GM13976 (cell line): ENCODE results near the gene FNDC8.
"Not testable (repeated sequence)": the region's sequence is repeated elsewhere in the genome, so short reads cannot be mapped to it uniquely, and the experiment has no call there.

ENCODE experiments used
- DNase-seq: peaks from one replicate; pipeline ENCODE4 v3.0.0; 2012; ENCODE audit warnings: low spot score
- in situ Hi-C: fragments of 300-500 bp; cut with MboI; formaldehyde crosslinking; loops from one replicate; pipeline ENCODE4 v1.12.0; 2022; ENCODE audit warnings: low sequenced_read_pairs, mixed read lengths, inconsistent platforms; ENCODE audit not compliant: unreplicated experiment
- TF ChIP-seq, protein P1 (sequence below): IDR thresholded peaks from 2 replicates; pipeline ENCODE4 v1.5.1; 2012; ENCODE audit warnings: borderline replicate concordance, mild to moderate bottlenecking; ENCODE audit not compliant: insufficient read depth; ENCODE audit errors: extremely low read depth, missing control alignments, control extremely low read depth

The FNDC8 gene

GRCh38 chr17:35103271-35103670 lies 18.1 kb upstream of the FNDC8 start:
- TF ChIP-seq, protein P1, sequence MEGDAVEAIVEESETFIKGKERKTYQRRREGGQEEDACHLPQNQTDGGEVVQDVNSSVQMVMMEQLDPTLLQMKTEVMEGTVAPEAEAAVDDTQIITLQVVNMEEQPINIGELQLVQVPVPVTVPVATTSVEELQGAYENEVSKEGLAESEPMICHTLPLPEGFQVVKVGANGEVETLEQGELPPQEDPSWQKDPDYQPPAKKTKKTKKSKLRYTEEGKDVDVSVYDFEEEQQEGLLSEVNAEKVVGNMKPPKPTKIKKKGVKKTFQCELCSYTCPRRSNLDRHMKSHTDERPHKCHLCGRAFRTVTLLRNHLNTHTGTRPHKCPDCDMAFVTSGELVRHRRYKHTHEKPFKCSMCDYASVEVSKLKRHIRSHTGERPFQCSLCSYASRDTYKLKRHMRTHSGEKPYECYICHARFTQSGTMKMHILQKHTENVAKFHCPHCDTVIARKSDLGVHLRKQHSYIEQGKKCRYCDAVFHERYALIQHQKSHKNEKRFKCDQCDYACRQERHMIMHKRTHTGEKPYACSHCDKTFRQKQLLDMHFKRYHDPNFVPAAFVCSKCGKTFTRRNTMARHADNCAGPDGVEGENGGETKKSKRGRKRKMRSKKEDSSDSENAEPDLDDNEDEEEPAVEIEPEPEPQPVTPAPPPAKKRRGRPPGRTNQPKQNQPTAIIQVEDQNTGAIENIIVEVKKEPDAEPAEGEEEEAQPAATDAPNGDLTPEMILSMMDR = no peak
- in situ Hi-C loops = loop anchor here (25.0 kb wide), 1 partner anchor 566 kb away; no protein-coding TSS in a partner anchor
- no peak for DNase-seq

DNA sequence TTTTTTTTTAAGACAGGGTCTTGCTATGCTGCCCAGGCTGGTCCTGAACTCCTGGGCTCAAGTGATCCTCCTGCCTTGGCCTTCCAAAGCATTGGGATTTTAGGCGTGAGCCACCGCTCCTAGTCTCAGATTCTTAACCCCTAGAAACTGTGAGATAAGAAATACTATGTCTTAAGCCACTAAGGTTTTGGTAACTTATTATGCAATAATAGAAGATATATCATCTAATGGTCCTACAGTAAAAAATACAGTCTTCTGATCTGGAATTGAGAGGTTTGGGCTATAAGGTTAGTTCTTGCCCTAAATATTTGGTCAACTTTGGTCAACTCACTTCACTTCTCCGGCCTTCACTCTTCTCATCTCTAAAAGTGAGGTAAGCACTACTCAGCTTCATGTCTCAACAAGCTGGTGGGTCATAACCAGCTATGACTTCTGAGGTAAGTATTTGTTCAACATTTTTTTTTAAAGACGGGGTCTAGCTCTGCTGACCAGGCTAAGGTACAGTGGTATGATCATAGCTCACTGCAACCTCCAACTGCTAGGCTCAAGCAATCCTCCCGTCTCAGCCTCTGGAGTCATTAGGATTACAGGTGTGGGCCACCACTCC lies 16.5 kb upstream of the FNDC8 start:
- in situ Hi-C loops = loop anchor here (25.0 kb wide), 1 partner anchor 568 kb away; no protein-coding TSS in a partner anchor
- DNase-seq = no peak
- TF ChIP-seq, protein P1 = no peak

DNA sequence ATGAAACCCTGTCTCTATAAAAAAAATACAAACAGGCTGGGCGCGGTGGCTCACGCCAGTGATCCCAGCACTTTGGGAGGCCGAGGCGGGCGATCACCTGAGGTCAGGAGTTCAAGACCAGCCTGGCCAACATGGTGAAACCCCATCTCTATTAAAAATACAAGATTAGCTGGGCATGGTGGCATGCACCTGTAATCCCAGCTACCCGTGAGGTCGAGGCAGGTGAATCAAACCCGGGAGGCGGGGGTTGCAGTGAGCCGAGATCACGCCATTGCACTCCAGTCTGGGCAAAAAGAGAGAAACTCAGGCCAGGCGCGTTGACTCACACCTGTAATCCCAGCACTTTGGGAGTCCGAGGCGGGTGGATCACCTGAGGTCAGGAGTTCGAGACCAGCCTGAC lies 10.6 kb upstream of the FNDC8 start:
- DNase-seq = not testable (repeated sequence)
- in situ Hi-C loops = loop anchor here (10.0 to 25.0 kb wide), 2 partner anchors 573 to 686 kb away; no protein-coding TSS in a partner anchor

GRCh38 chr17:35116845-35117244 lies 4.6 kb upstream of the FNDC8 start:
- in situ Hi-C loops = loop anchor here (5.0 to 25.0 kb wide), 3 partner anchors 120 to 692 kb away; no protein-coding TSS in a partner anchor
- TF ChIP-seq, protein P1 = no peak
- no peak for DNase-seq

- TF ChIP-seq, protein P1 = peak; percentile 39
- no peak for DNase-seq
- in situ Hi-C loops = loop anchor here (5.0 to 25.0 kb wide), 3 partner anchors 121 to 693 kb away; no protein-coding TSS in a partner anchor
Measured at GRCh38 chr17:35117984-35118383, 3.4 kb upstream of the FNDC8 start.

DNA sequence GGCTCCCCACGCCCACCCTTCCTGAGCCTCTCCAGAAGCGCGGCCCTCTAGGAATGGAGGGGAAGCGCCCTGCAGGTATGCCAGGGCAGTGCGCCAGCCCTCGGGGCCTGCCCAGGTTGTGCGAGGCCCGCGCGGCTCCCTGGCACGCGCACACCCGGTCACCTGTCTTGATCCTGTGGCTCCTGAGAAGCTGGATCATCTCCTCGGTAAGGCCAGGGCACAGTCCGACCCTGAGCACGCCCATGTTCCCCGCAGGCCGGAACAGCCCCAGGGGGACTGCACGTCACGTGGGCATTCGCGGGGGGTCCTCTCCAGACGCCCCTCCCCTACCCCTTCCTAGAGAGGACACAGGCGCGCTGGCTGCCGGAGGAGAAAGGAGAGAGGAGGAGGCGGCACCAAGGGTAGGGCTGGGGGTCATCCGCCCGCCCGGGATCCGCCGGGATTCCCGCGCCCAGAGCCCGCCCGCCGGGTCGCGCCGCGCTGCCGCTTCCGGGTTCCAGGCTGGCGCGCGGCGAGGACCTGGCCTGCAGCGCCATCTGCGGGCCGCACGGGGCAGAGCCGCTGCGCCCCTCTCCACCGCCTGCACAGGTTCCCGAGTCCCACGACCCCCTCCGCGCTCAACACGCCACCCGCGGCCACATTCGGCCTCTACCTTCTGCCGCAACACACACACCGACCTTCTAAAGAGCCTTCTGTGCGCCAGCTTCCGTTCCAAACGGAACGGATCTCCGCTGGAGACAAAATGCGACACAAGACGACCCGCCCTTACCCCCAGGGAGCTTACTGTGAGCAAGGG lies 1.8 kb upstream of the FNDC8 start, which contains the start of gene RAD51D:
Gene RAD51D, minus strand, starts transcription at position 491 of the 796 bp plus-strand sequence. Its CDS starts 247 bp downstream, at position 244.
- DNase-seq = peak; percentile 94
- in situ Hi-C loops = loop anchor here (5.0 to 25.0 kb wide), 3 partner anchors 122 to 695 kb away; no protein-coding TSS in a partner anchor
- TF ChIP-seq, protein P1 = peak; percentile 97
